ENCODE results near the gene GSTO1. TPM values are rescaled to one million over a fixed set of nuclear protein-coding genes. Genes with fewer than 3 reads are reported as not detected.

GSTO1 gene
- total and polyA plus RNA-seq, 2 of the 13 experiments (the other 11 are each of a cell fraction or from before 2014, with no cell fraction given): 228 to 300 TPM

- H3K27ac ChIP-seq (ENCODE audit: extremely low read length, insufficient read depth, low read length): no peak overlapping the region
- 100% methylated on average over 16 of the region's 34 CpGs for WGBS (ENCODE audit: low lambda C conversion rate)
- DNase-seq (ENCODE audit: low spot score) (no peak), FAIRE-seq (no peak), ATAC-seq (no peak)
- no peaks in the 10 kb centered on the region for H3K79me2 ChIP-seq (ENCODE audit: insufficient read depth, low read length)
- no TSS peak for BruUV-seq (replicated peaks)
- no peaks in the 10 kb centered on the region for H4K20me1 ChIP-seq (ENCODE audit: insufficient read depth, low read length)
- TF ChIP-seq SALL1 (CRISPR knock-in tag; IDR thresholded peaks at IDR 0.05) (no peak), IRF9 (CRISPR knock-in tag; IDR thresholded peaks at IDR 0.05; ENCODE audit: borderline replicate concordance) (no peak), ZNF142 (CRISPR knock-in tag; IDR thresholded peaks at IDR 0.05) (no peak), IKZF1 (IDR thresholded peaks at IDR 0.05) (no peak), GPBP1L1 (CRISPR knock-in tag; IDR thresholded peaks at IDR 0.05) (no peak), THAP9 (CRISPR knock-in tag; IDR thresholded peaks at IDR 0.05; ENCODE audit: borderline replicate concordance) (no peak)
- H3K4me2 ChIP-seq (ENCODE audit: low read depth, low read length): no peak overlapping the region
- in situ Hi-C loops (cut with HindIII; ENCODE audit: extremely low pct_ligation_motif_present, low pct_unique_long_range_greater_than_20kb): no loop called here
- no peak overlapping the region for H3K4me3 ChIP-seq (replicated peaks in 1 of 3; ENCODE audit: insufficient read depth in 1 of 3, low read depth in 2 of 3, low read length in 3 of 3)
- no peaks in the 10 kb centered on the region for H3K36me3 ChIP-seq (replicated peaks in 1 of 2; ENCODE audit: control insufficient read depth in 1 of 2, insufficient read depth in 2 of 2, low read length in 2 of 2)
- no peak overlapping the region for H3K9ac ChIP-seq (ENCODE audit: insufficient read depth, low read depth, low read length)
- peaks cover 9% of the 10 kb centered on the region for H3K9me3 ChIP-seq (ENCODE audit: low read length)
- ChIA-PET CTCF (ENCODE audit: low intra/inter-chr PET ratio, low total read pairs) (no interaction called here), POLR2A (interaction anchor here (1.2 kb wide), 1 partner anchor 9 kb away, joined by 5 read pairs; the partner anchor contains the start of gene GSTO1)
- H2AFZ ChIP-seq (ENCODE audit: low read length): no peak overlapping the region
- intact Hi-C loops (cut with micrococcal nuclease; ENCODE audit: unreplicated experiment): no loop called here
- H3K27me3 ChIP-seq (ENCODE audit: control insufficient read depth in 1 of 2, insufficient read depth in 2 of 2, low read length in 2 of 2): no peaks in the 10 kb centered on the region
- H3K4me1 ChIP-seq (ENCODE audit: insufficient read depth, low read length): peaks cover 26% of the 10 kb centered on the region
Observed at GRCh38 chr10:104245066-104245632, 9.5 kb upstream of the GSTO1 start.

All from HepG2 (cell line).